H9 (cell line): ENCODE results near the gene TRHDE. TPM values are rescaled to one million over a fixed set of nuclear protein-coding genes. Genes with fewer than 3 reads are reported as not detected.

Experiments
- DNase-seq: peaks from one replicate; pipeline ENCODE4 v3.0.0-alpha.2; 2017
- H2AFZ ChIP-seq: one replicate; pipeline ENCODE4 v1.6.1; 2013; ENCODE audit warnings: mild to moderate bottlenecking, low read length, control low read depth, moderate library complexity
- H2AK5ac ChIP-seq: 2 replicates; pipeline ENCODE4 v1.6.1; 2013; ENCODE audit warnings: low read length, control low read depth, mixed read lengths; ENCODE audit not compliant: insufficient read length
- H2BK120ac ChIP-seq: one replicate; pipeline ENCODE4 v1.6.1; 2013; ENCODE audit warnings: low read depth, mild to moderate bottlenecking, low read length, control low read depth, inconsistent platforms; ENCODE audit not compliant: poor library complexity, severe bottlenecking
- H2BK12ac ChIP-seq: 2 replicates; pipeline ENCODE4 v1.6.1; 2013; ENCODE audit warnings: low read length, control low read depth, mixed read lengths, low read depth; ENCODE audit not compliant: insufficient read length
- H2BK15ac ChIP-seq: 2 replicates; pipeline ENCODE4 v1.6.1; 2013; ENCODE audit warnings: low read depth, low read length, control low read depth
- H2BK20ac ChIP-seq: one replicate; pipeline ENCODE4 v1.6.1; 2013; ENCODE audit warnings: low read depth, mild to moderate bottlenecking, low read length, control low read depth, inconsistent platforms; ENCODE audit not compliant: poor library complexity, severe bottlenecking
- H2BK5ac ChIP-seq: 2 replicates; pipeline ENCODE4 v1.6.1; 2013; ENCODE audit warnings: low read length, control low read depth, mixed read lengths; ENCODE audit not compliant: insufficient read length
- H3K14ac ChIP-seq: 2 replicates; pipeline ENCODE4 v1.6.1; 2013; ENCODE audit warnings: low read length, control low read depth; ENCODE audit not compliant: insufficient read depth
- H3K18ac ChIP-seq: 2 replicates; pipeline ENCODE4 v1.6.1; 2013; ENCODE audit warnings: low read depth, mild to moderate bottlenecking, mixed read lengths, low read length, control low read depth; ENCODE audit not compliant: insufficient read length
- H3K23ac ChIP-seq: 2 replicates; pipeline ENCODE4 v1.6.1; 2013; ENCODE audit warnings: low read length, control low read depth, mixed read lengths, low read depth; ENCODE audit not compliant: insufficient read length
- H3K23me2 ChIP-seq: 2 replicates; pipeline ENCODE4 v1.6.1; 2013; ENCODE audit warnings: low read depth, mild to moderate bottlenecking, mixed read lengths, low read length, control low read depth; ENCODE audit not compliant: insufficient read length, poor library complexity, severe bottlenecking
- H3K27ac ChIP-seq: 2 replicates; pipeline ENCODE4 v1.5.1; 2013; ENCODE audit warnings: low read length, control low read depth, mixed read lengths, low read depth; ENCODE audit not compliant: insufficient read length
- H3K27me3 ChIP-seq: 2 replicates; pipeline ENCODE4 v1.6.1; 2013; ENCODE audit warnings: low read length, control low read depth, inconsistent platforms; ENCODE audit not compliant: insufficient read depth
- H3K4ac ChIP-seq: 2 replicates; pipeline ENCODE4 v1.6.1; 2013; ENCODE audit warnings: low read depth, mild to moderate bottlenecking, control low read depth, inconsistent platforms, low read length, moderate library complexity
- H3K4me1 ChIP-seq: 2 replicates; pipeline ENCODE4 v1.6.1; 2013; ENCODE audit warnings: low read length, control low read depth, inconsistent platforms; ENCODE audit not compliant: insufficient read depth
- H3K4me2 ChIP-seq: 2 replicates; pipeline ENCODE4 v1.6.1; 2013; ENCODE audit warnings: low read length, control low read depth, mixed read lengths; ENCODE audit not compliant: insufficient read length, insufficient read depth
- H3K56ac ChIP-seq: 2 replicates; pipeline ENCODE4 v1.6.1; 2013; ENCODE audit warnings: low read depth, mild to moderate bottlenecking, mixed read lengths, low read length, control low read depth; ENCODE audit not compliant: insufficient read length
- H3K79me1 ChIP-seq: 2 replicates; pipeline ENCODE4 v1.6.1; 2013; ENCODE audit warnings: low read depth, mild to moderate bottlenecking, moderate library complexity, low read length, control low read depth, inconsistent platforms; ENCODE audit not compliant: insufficient read depth, poor library complexity, severe bottlenecking
- H3K79me2 ChIP-seq: 2 replicates; pipeline ENCODE4 v1.6.1; 2013; ENCODE audit warnings: low read length, control low read depth, inconsistent platforms; ENCODE audit not compliant: insufficient read depth
- H3K9ac ChIP-seq: 2 replicates; pipeline ENCODE4 v1.6.1; 2013; ENCODE audit warnings: low read length, control low read depth, mixed read lengths; ENCODE audit not compliant: insufficient read length; ENCODE audit errors: extremely low read depth
- H3K9me3 ChIP-seq: one replicate; pipeline ENCODE4 v1.6.1; 2013; ENCODE audit warnings: low read depth, low read length, inconsistent platforms; ENCODE audit not compliant: control insufficient read depth
- H3T11ph ChIP-seq: one replicate; pipeline ENCODE4 v1.6.1; 2013; ENCODE audit warnings: mild to moderate bottlenecking, low read length, control low read depth, inconsistent platforms
- H4K20me1 ChIP-seq: one replicate; pipeline ENCODE4 v1.6.1; 2013; ENCODE audit not compliant: control insufficient read depth, insufficient read length, insufficient read depth
- H4K5ac ChIP-seq: 2 replicates; pipeline ENCODE4 v1.6.1; 2013; ENCODE audit warnings: low read depth, mild to moderate bottlenecking, mixed read lengths, low read length, control low read depth; ENCODE audit not compliant: insufficient read length
- H4K8ac ChIP-seq: replicated peaks from 2 replicates; pipeline ENCODE4 v1.6.1; 2013; ENCODE audit warnings: low read length, control low read depth, mixed read lengths, low read depth; ENCODE audit not compliant: insufficient read length
- H4K91ac ChIP-seq: 2 replicates; pipeline ENCODE4 v1.6.1; 2013; ENCODE audit warnings: low read depth, mild to moderate bottlenecking, moderate library complexity, mixed read lengths, low read length, control low read depth; ENCODE audit not compliant: insufficient read length
- H3K27ac Mint-ChIP-seq, 3 experiments: 2 replicates in 2 of 3; 3 replicates in 1 of 3; pipeline ENCODE4 v1.8.0; 2020 to 2021; ENCODE audit warnings: mixed read lengths in 3 of 3, mild to moderate bottlenecking in 1 of 3, moderate library complexity in 1 of 3
- H3K27me3 Mint-ChIP-seq: 2 replicates; pipeline ENCODE4 v1.8.0; 2021; ENCODE audit warnings: low read depth, mild to moderate bottlenecking, moderate library complexity, mixed read lengths
- H3K36me3 Mint-ChIP-seq, 3 experiments: 2 replicates in 2 of 3; 3 replicates in 1 of 3; pipeline ENCODE4 v1.8.0; 2020 to 2021; ENCODE audit warnings: low read depth in 3 of 3, mixed read lengths in 3 of 3; ENCODE audit not compliant: insufficient read depth in 1 of 3
- H3K4me1 Mint-ChIP-seq, 2 experiments: 2 replicates each; pipeline ENCODE4 v1.8.0; 2020; ENCODE audit warnings: mixed read lengths in 2 of 2
- H3K4me3 Mint-ChIP-seq, 2 experiments: 2 replicates in 1 of 2; 3 replicates in 1 of 2; pipeline ENCODE4 v1.8.0; 2020 to 2021; ENCODE audit warnings: mild to moderate bottlenecking in 2 of 2, mixed read lengths in 2 of 2, moderate library complexity in 1 of 2
- H3K9me3 Mint-ChIP-seq, 2 experiments: 2 replicates in 1 of 2; 3 replicates in 1 of 2; pipeline ENCODE4 v1.8.0; 2020; ENCODE audit warnings: mild to moderate bottlenecking in 2 of 2, mixed read lengths in 2 of 2, moderate library complexity in 1 of 2
- WGBS: extraction: QIAGEN DNeasy Blood & Tissue Kit; methylation state at CpG from one replicate; pipeline ENCODE4 v1.1.7; 2013; ENCODE audit warnings: missing lambda C conversion rate, low lambda C conversion rate, mixed read lengths; ENCODE audit not compliant: insufficient read length; ENCODE audit errors: extremely low coverage; 5-methylcytosine and 5-hydroxymethylcytosine counted together
- total RNA-seq: library from RNA; stranded (reverse); gene quantifications from 2 replicates; pipeline ENCODE4 v1.2.1, GENCODE V29; 2021
- TF ChIP-seq, protein P1 (sequence below): fragments of 200-600 bp; sonication (generic); conservative IDR thresholded peaks from 3 replicates; pipeline ENCODE4 v1.8.0; 2021; ENCODE audit warnings: antibody characterized with exemption, mild to moderate bottlenecking

TRHDE gene
- total RNA-seq, 1 experiment from 2014 or later: 1.0 TPM

DNA sequence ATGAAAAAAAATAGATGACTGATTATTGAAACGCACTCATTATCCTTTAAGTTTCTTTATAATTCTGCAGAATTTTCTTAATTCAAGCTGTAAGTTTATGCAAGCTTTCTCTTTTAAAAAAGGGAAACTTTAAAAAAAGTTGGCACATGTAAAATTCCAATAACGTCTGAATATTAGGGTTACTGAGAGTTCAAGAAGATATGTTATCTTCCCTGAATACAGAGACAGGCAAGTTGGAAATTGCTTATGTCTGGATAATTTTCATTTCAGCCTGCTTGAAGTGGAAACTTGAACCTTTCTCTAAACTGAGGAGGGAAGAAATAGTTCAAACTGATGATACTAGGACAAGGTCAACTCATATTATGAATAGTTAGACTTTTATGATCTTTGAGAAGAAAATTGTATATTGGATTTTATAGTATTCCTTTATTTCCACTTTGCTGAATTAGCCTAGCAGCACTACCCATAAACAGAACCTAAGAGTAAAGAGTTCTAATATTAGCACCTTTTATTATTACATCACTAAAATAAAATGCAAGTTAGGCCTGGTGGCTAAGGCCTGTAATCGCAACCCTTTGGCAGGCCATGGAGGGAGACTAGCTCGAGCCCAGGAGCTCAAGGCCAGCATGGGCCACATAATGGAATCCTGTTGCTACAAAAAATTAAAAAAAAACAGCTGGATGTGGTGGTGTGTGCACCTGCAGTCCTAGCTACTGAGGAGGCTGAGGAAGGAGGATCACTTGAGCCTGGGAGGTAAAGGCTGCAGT lies 288.0 kb downstream of the TRHDE start:
- no peak overlapping the region for H3K14ac ChIP-seq
- H2BK12ac ChIP-seq: no peak overlapping the region
- Mint-ChIP-seq H3K4me3 (no peak overlapping the region), H3K36me3 (no peaks in the 10 kb centered on the region), H3K27me3 (no peaks in the 10 kb centered on the region), H3K9me3 (no peaks in the 10 kb centered on the region), H3K27ac (no peak overlapping the region), H3K4me1 (no peaks in the 10 kb centered on the region)
- H3T11ph ChIP-seq: no peak overlapping the region
- H3K18ac ChIP-seq: no peak overlapping the region
- H3K27ac ChIP-seq: no peak overlapping the region
- no CpG with 5 or more reads among the region's 4 CpGs for WGBS
- no peaks in the 10 kb centered on the region for H3K23me2 ChIP-seq
- H2BK120ac ChIP-seq: no peak overlapping the region
- H4K8ac ChIP-seq: no peak overlapping the region
- no peak overlapping the region for H3K4ac ChIP-seq
- no peaks in the 10 kb centered on the region for H3K9me3 ChIP-seq
- no peak overlapping the region for H2AFZ ChIP-seq
- no peaks in the 10 kb centered on the region for H3K4me1 ChIP-seq
- H3K79me1 ChIP-seq: no peaks in the 10 kb centered on the region
- no peak overlapping the region for H2AK5ac ChIP-seq
- no peak overlapping the region for H4K5ac ChIP-seq
- TF ChIP-seq, protein P1, sequence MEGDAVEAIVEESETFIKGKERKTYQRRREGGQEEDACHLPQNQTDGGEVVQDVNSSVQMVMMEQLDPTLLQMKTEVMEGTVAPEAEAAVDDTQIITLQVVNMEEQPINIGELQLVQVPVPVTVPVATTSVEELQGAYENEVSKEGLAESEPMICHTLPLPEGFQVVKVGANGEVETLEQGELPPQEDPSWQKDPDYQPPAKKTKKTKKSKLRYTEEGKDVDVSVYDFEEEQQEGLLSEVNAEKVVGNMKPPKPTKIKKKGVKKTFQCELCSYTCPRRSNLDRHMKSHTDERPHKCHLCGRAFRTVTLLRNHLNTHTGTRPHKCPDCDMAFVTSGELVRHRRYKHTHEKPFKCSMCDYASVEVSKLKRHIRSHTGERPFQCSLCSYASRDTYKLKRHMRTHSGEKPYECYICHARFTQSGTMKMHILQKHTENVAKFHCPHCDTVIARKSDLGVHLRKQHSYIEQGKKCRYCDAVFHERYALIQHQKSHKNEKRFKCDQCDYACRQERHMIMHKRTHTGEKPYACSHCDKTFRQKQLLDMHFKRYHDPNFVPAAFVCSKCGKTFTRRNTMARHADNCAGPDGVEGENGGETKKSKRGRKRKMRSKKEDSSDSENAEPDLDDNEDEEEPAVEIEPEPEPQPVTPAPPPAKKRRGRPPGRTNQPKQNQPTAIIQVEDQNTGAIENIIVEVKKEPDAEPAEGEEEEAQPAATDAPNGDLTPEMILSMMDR: peak; percentile 52
- no peak overlapping the region for H3K4me2 ChIP-seq
- H3K56ac ChIP-seq: no peak overlapping the region
- H2BK20ac ChIP-seq: no peak overlapping the region
- no peak overlapping the region for H3K9ac ChIP-seq
- no peaks in the 10 kb centered on the region for H3K27me3 ChIP-seq
- peak; percentile 36 for DNase-seq
- no peaks in the 10 kb centered on the region for H4K20me1 ChIP-seq
- H3K23ac ChIP-seq: no peak overlapping the region
- no peak overlapping the region for H2BK15ac ChIP-seq
- no peak overlapping the region for H2BK5ac ChIP-seq
- H4K91ac ChIP-seq: no peak overlapping the region
- no peaks in the 10 kb centered on the region for H3K79me2 ChIP-seq
